Vagina (tissue), 2 donors: Measurements from ENCODE around the gene SKIDA1.

Experiments used
- POLR2A ChIP-seq, 2 donors: fragments of 450-650 bp; IDR thresholded peaks; one replicate each; pipeline ENCODE4 v1.6.1; 2017; ENCODE audit warnings: antibody characterized with exemption in 2 of 2, mild to moderate bottlenecking in 2 of 2, moderate library complexity in 2 of 2
- TF ChIP-seq, protein P1 (sequence below), 3 experiments: fragments of 450-650 bp in 2 of 3; fragments of 200-600 bp in 1 of 3; sonication (generic) in 1 of 3; IDR thresholded peaks; one replicate each; pipeline ENCODE4 v1.5.1; 2017 to 2019; ENCODE audit warnings: antibody characterized with exemption in 3 of 3, mild to moderate bottlenecking in 2 of 3, moderate library complexity in 2 of 3

- TF ChIP-seq, protein P1, sequence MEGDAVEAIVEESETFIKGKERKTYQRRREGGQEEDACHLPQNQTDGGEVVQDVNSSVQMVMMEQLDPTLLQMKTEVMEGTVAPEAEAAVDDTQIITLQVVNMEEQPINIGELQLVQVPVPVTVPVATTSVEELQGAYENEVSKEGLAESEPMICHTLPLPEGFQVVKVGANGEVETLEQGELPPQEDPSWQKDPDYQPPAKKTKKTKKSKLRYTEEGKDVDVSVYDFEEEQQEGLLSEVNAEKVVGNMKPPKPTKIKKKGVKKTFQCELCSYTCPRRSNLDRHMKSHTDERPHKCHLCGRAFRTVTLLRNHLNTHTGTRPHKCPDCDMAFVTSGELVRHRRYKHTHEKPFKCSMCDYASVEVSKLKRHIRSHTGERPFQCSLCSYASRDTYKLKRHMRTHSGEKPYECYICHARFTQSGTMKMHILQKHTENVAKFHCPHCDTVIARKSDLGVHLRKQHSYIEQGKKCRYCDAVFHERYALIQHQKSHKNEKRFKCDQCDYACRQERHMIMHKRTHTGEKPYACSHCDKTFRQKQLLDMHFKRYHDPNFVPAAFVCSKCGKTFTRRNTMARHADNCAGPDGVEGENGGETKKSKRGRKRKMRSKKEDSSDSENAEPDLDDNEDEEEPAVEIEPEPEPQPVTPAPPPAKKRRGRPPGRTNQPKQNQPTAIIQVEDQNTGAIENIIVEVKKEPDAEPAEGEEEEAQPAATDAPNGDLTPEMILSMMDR (IDR thresholded peaks at IDR 0.05) = no peak
- TF ChIP-seq POLR2A (IDR thresholded peaks at IDR 0.05) = peak in 1 of 2 donors; percentile 9
Observed at GRCh38 chr10:21526188-21526859, 842 bp upstream of the SKIDA1 start.
